ENCODE measurements around the gene ETFDH.
A peak's percentile ranks its signal among the peaks of the same experiment; 100 is the strongest.
"Not testable (repeated sequence)": the region's sequence is repeated elsewhere in the genome, so short reads cannot be mapped to it uniquely, and the experiment has no call there.

Gene ETFDH

GRCh38 chr4:158722291-158722916 is 50.3 kb downstream of the ETFDH start:
- no peak for ATAC-seq
- Mint-ChIP-seq H3K4me3 (peak overlapping the region; percentile 92), H3K4me1 (peaks cover 51% of the 10 kb centered on the region), H3K27ac (peak overlapping the region; percentile 96), H3K9me3 (no peaks in the 10 kb centered on the region), H3K36me3 (peaks cover 62% of the 10 kb centered on the region)
- DNase-seq (ENCODE audit: low spot score in 2 of 2) = no peak

- H3K4me3 Mint-ChIP-seq = peak within 1 kb of the TSS; percentile 92
- peaks cover 47% of the 10 kb centered on the region for H3K4me1 Mint-ChIP-seq
- H3K9me3 Mint-ChIP-seq = no peaks in the 10 kb centered on the region
- peaks cover 54% of the 10 kb centered on the region for H3K36me3 Mint-ChIP-seq
- peak within 1 kb of the TSS; percentile 96 for H3K27ac Mint-ChIP-seq
- peak; percentile 87 for ATAC-seq
- DNase-seq (ENCODE audit: low spot score in 2 of 2) = peak; percentile 71 to 93
Measured at GRCh38 chr4:158722917-158723793, 51.1 kb downstream of the ETFDH start, which contains the start of gene PPID. TSS of gene PPID (minus strand) at chr4:158723396. CDS start at chr4:158723288, 108 bp downstream.

GRCh38 chr4:158724637-158725036 is 52.5 kb downstream of the ETFDH start:
- DNase-seq (ENCODE audit: low spot score in 2 of 2) (peak in 1 of 2 donors; percentile 58), ATAC-seq (peak; percentile 80)
- peak overlapping the region; percentile 92 for H3K4me3 Mint-ChIP-seq
- peaks cover 40% of the 10 kb centered on the region for H3K36me3 Mint-ChIP-seq
- peaks cover 52% of the 10 kb centered on the region for H3K4me1 Mint-ChIP-seq
- H3K27ac Mint-ChIP-seq = peak overlapping the region; percentile 96
- H3K9me3 Mint-ChIP-seq = no peaks in the 10 kb centered on the region

GRCh38 chr4:158726633-158727032 is 54.5 kb downstream of the ETFDH start:
- Mint-ChIP-seq H3K4me3 (no peak overlapping the region), H3K36me3 (peaks cover 20% of the 10 kb centered on the region), H3K9me3 (no peaks in the 10 kb centered on the region), H3K4me1 (peaks cover 47% of the 10 kb centered on the region), H3K27ac (no peak overlapping the region)
- ATAC-seq (no peak), DNase-seq (ENCODE audit: low spot score in 2 of 2) (no peak)

- DNase-seq (ENCODE audit: low spot score in 2 of 2) = no peak
- Mint-ChIP-seq H3K4me1 (peaks cover 43% of the 10 kb centered on the region), H3K9me3 (no peaks in the 10 kb centered on the region), H3K4me3 (no peak overlapping the region), H3K27ac (no peak overlapping the region), H3K36me3 (peaks cover 7% of the 10 kb centered on the region)
- peak; percentile 20 for ATAC-seq
Measured at GRCh38 chr4:158728236-158728635, 56.1 kb downstream of the ETFDH start.

GRCh38 chr4:158729716-158730559 is 57.8 kb downstream of the ETFDH start:
- no peaks in the 10 kb centered on the region for H3K36me3 Mint-ChIP-seq
- no peak overlapping the region for H3K27ac Mint-ChIP-seq
- H3K4me3 Mint-ChIP-seq = peak overlapping the region; percentile 3
- H3K9me3 Mint-ChIP-seq = no peaks in the 10 kb centered on the region
- ATAC-seq (peak; percentile 88), DNase-seq (ENCODE audit: low spot score in 2 of 2) (peak in 1 of 2 donors; percentile 71)
- H3K4me1 Mint-ChIP-seq = peaks cover 31% of the 10 kb centered on the region

GRCh38 chr4:158738866-158739265 is 66.8 kb downstream of the ETFDH start:
- H3K4me3 Mint-ChIP-seq = no peak overlapping the region
- no peak overlapping the region for H3K27ac Mint-ChIP-seq
- H3K9me3 Mint-ChIP-seq = no peaks in the 10 kb centered on the region
- ATAC-seq (no peak), DNase-seq (ENCODE audit: low spot score in 2 of 2) (no peak)
- H3K4me1 Mint-ChIP-seq = no peaks in the 10 kb centered on the region
- no peaks in the 10 kb centered on the region for H3K36me3 Mint-ChIP-seq

GRCh38 chr4:158739600-158739999 is 67.5 kb downstream of the ETFDH start:
- H3K27ac Mint-ChIP-seq = no peak overlapping the region
- no peak for ATAC-seq

GRCh38 chr4:158741326-158742021 is 69.4 kb downstream of the ETFDH start:
- DNase-seq (ENCODE audit: low spot score in 2 of 2) = no peak
- no peaks in the 10 kb centered on the region for H3K4me1 Mint-ChIP-seq
- no peak overlapping the region for H3K27ac Mint-ChIP-seq
- H3K9me3 Mint-ChIP-seq = no peaks in the 10 kb centered on the region
- no peaks in the 10 kb centered on the region for H3K36me3 Mint-ChIP-seq
- H3K4me3 Mint-ChIP-seq = no peak overlapping the region
- ATAC-seq = no peak

More at GRCh38 chr4:158739600-158739999, 67.5 kb downstream of the ETFDH start:
- Mint-ChIP-seq H3K4me1 (no peaks in the 10 kb centered on the region), H3K4me3 (no peak overlapping the region), H3K36me3 (no peaks in the 10 kb centered on the region), H3K9me3 (no peaks in the 10 kb centered on the region)
- no peak for DNase-seq (ENCODE audit: low spot score in 2 of 2)

- not testable (repeated sequence) for H3K27ac Mint-ChIP-seq; DNase-seq (ENCODE audit: low spot score in 2 of 2); H3K4me1 Mint-ChIP-seq; ATAC-seq; H3K4me3 Mint-ChIP-seq; H3K9me3 Mint-ChIP-seq; H3K36me3 Mint-ChIP-seq
Measured at GRCh38 chr4:158746537-158746936, 74.4 kb downstream of the ETFDH start.

GRCh38 chr4:158750379-158750778 is 78.3 kb downstream of the ETFDH start:
- DNase-seq (ENCODE audit: low spot score in 2 of 2) (no peak), ATAC-seq (no peak)

GRCh38 chr4:158754385-158755180 is 82.5 kb downstream of the ETFDH start:
- Mint-ChIP-seq H3K4me1 (no peaks in the 10 kb centered on the region), H3K4me3 (no peak overlapping the region), H3K27ac (no peak overlapping the region), H3K36me3 (no peaks in the 10 kb centered on the region), H3K9me3 (no peaks in the 10 kb centered on the region)
- ATAC-seq = no peak
- DNase-seq (ENCODE audit: low spot score in 2 of 2) = no peak

More at GRCh38 chr4:158750379-158750778, 78.3 kb downstream of the ETFDH start:
- Mint-ChIP-seq H3K4me1 (no peaks in the 10 kb centered on the region), H3K4me3 (no peak overlapping the region), H3K9me3 (no peaks in the 10 kb centered on the region), H3K27ac (no peak overlapping the region), H3K36me3 (no peaks in the 10 kb centered on the region)

- H3K36me3 Mint-ChIP-seq = not testable (repeated sequence)
Measured at GRCh38 chr4:158755819-158756218, 83.7 kb downstream of the ETFDH start.

GRCh38 chr4:158756588-158756987 is 84.5 kb downstream of the ETFDH start:
- H3K9me3 Mint-ChIP-seq = no peaks in the 10 kb centered on the region
- ATAC-seq (no peak), DNase-seq (ENCODE audit: low spot score in 2 of 2) (no peak)
- no peak overlapping the region for H3K4me3 Mint-ChIP-seq
- no peak overlapping the region for H3K27ac Mint-ChIP-seq
- no peaks in the 10 kb centered on the region for H3K36me3 Mint-ChIP-seq
- peaks cover 6% of the 10 kb centered on the region for H3K4me1 Mint-ChIP-seq

More at GRCh38 chr4:158755819-158756218, 83.7 kb downstream of the ETFDH start:
- H3K4me3 Mint-ChIP-seq; H3K27ac Mint-ChIP-seq; DNase-seq (ENCODE audit: low spot score in 2 of 2); H3K4me1 Mint-ChIP-seq; H3K9me3 Mint-ChIP-seq; ATAC-seq: not testable (repeated sequence)
